GM21825 (cell line): ENCODE measurements around the gene PHF21A.

ENCODE experiments used
- ATAC-seq: cut with Tn5 transposase; IDR thresholded peaks from one replicate; pipeline ENCODE4 v1.9.1; 2021; ENCODE audit warnings: mild to moderate bottlenecking, moderate library complexity; ENCODE audit not compliant: unreplicated experiment

Gene PHF21A

GRCh38 chr11:45924036-45924915 lies 197.0 kb downstream of the PHF21A start:
- ATAC-seq = no peak

- ATAC-seq = no peak
Observed at GRCh38 chr11:45922425-45923082, 198.7 kb downstream of the PHF21A start, which contains the start of gene LARGE2. Gene LARGE2, plus strand, starts transcription at chr11:45922656. Its CDS starts 227 bp downstream, at chr11:45922883.

- no peak for ATAC-seq
Observed at GRCh38 chr11:45921561-45922424, 199.5 kb downstream of the PHF21A start.

GRCh38 chr11:45920531-45921477 lies 200.4 kb downstream of the PHF21A start:
- ATAC-seq = no peak

- ATAC-seq = no peak
Observed at GRCh38 chr11:45919806-45920530, 201.3 kb downstream of the PHF21A start.

- no peak for ATAC-seq
Observed at GRCh38 chr11:45918962-45919675, 202.1 kb downstream of the PHF21A start.

- ATAC-seq = peak; percentile 46
Observed at GRCh38 chr11:45918331-45918941, 202.8 kb downstream of the PHF21A start.

- ATAC-seq = peak; percentile 87
Observed at GRCh38 chr11:45917623-45918330, 203.5 kb downstream of the PHF21A start, which contains the start of gene PEX16. Gene PEX16, minus strand, starts transcription at chr11:45917877. Its CDS starts 66 bp downstream, at chr11:45917811.

- no peak for ATAC-seq
Observed at GRCh38 chr11:45917286-45917622, 204.0 kb downstream of the PHF21A start.

- ATAC-seq = no peak
Observed at GRCh38 chr11:45915446-45915845, 205.8 kb downstream of the PHF21A start.

GRCh38 chr11:45913942-45914635 lies 207.2 kb downstream of the PHF21A start:
- ATAC-seq = no peak

- no peak for ATAC-seq
Observed at GRCh38 chr11:45913514-45913913, 207.7 kb downstream of the PHF21A start.

- no peak for ATAC-seq
Observed at GRCh38 chr11:45910623-45911022, 210.6 kb downstream of the PHF21A start.

GRCh38 chr11:45909594-45910475 lies 211.4 kb downstream of the PHF21A start:
- ATAC-seq = no peak

- ATAC-seq = no peak
Observed at GRCh38 chr11:45907911-45908370, 213.3 kb downstream of the PHF21A start.
